ENCODE results near the gene THEM4.

The THEM4 gene

DNA sequence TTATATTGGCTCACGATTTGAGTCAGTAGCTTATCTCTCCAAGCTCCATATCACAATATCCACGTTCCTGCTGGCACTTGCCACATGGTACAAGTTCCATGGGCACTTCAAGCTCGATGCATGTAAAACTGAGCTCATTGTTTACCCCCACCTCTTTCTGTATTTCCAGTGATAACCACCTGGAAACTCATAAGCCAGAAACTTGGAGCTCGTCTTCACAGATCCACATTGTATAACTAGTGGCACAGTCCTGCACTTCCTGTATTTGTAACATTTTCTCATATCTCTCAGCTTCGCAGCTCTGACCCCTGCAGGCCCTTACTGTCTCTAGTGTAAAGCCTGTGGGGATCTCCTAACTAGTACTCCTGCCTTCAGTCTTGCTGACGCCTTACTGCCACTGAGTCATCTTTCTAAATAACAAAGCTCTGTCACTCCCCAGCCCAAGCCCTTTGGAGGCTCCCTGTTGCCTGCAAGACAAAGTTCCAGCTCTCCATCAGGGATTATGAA, 63.2 kb downstream of the THEM4 start:
- peaks cover 10% of the 10 kb centered on the region for H3K4me1 ChIP-seq (ENCODE audit: insufficient read depth, poor library complexity, severe bottlenecking)

DNA sequence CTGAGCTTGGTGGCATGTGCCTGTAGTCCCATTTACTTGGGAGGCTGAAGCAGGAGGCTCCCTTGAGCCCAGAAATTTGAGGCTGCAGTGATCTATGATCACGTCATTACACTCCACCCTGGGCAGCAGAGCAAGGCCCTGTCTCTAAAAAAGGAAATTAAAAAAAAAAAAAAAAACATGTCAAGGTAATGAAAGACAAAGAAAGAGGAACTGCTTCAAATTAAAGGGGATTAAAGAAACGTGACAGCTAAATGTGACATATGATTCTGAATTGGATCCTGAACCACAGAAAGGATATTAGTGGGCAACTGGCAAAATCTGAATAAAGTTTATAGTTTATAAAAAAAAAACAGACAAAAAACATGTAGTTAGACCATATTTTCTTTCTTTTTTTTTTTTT, 65.9 kb downstream of the THEM4 start:
- DNase-seq (ENCODE audit: low spot score) (no peak), ATAC-seq (ENCODE audit: low read depth) (no peak)
- Histone ChIP-seq H3K27ac (ENCODE audit: poor library complexity, severe bottlenecking) (no peak overlapping the region), H3K4me3 (ENCODE audit: severe bottlenecking) (no peak overlapping the region), H3K9me3 (ENCODE audit: severe bottlenecking) (no peaks in the 10 kb centered on the region), H3K4me1 (ENCODE audit: insufficient read depth, poor library complexity, severe bottlenecking) (peaks cover 20% of the 10 kb centered on the region), H3K36me3 (ENCODE audit: low read depth) (no peaks in the 10 kb centered on the region), H3K27me3 (ENCODE audit: insufficient read depth, poor library complexity, severe bottlenecking) (no peaks in the 10 kb centered on the region)
- TF ChIP-seq, protein P1, sequence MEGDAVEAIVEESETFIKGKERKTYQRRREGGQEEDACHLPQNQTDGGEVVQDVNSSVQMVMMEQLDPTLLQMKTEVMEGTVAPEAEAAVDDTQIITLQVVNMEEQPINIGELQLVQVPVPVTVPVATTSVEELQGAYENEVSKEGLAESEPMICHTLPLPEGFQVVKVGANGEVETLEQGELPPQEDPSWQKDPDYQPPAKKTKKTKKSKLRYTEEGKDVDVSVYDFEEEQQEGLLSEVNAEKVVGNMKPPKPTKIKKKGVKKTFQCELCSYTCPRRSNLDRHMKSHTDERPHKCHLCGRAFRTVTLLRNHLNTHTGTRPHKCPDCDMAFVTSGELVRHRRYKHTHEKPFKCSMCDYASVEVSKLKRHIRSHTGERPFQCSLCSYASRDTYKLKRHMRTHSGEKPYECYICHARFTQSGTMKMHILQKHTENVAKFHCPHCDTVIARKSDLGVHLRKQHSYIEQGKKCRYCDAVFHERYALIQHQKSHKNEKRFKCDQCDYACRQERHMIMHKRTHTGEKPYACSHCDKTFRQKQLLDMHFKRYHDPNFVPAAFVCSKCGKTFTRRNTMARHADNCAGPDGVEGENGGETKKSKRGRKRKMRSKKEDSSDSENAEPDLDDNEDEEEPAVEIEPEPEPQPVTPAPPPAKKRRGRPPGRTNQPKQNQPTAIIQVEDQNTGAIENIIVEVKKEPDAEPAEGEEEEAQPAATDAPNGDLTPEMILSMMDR (IDR thresholded peaks at IDR 0.05; ENCODE audit: poor library complexity, severe bottlenecking), result no peak

More for the DNA sequence above, 63.2 kb downstream of the THEM4 start:
- no peaks in the 10 kb centered on the region for H3K27me3 ChIP-seq (ENCODE audit: insufficient read depth, poor library complexity, severe bottlenecking)
- TF ChIP-seq, protein P1 (IDR thresholded peaks at IDR 0.05; ENCODE audit: poor library complexity, severe bottlenecking), result no peak
- no peak for DNase-seq (ENCODE audit: low spot score)
- no peak overlapping the region for H3K4me3 ChIP-seq (ENCODE audit: severe bottlenecking)
- peak; percentile 86 for ATAC-seq (ENCODE audit: low read depth)
- H3K9me3 ChIP-seq (ENCODE audit: severe bottlenecking), result no peaks in the 10 kb centered on the region
- H3K27ac ChIP-seq (ENCODE audit: poor library complexity, severe bottlenecking), result no peak overlapping the region
- no peaks in the 10 kb centered on the region for H3K36me3 ChIP-seq (ENCODE audit: low read depth)

DNA sequence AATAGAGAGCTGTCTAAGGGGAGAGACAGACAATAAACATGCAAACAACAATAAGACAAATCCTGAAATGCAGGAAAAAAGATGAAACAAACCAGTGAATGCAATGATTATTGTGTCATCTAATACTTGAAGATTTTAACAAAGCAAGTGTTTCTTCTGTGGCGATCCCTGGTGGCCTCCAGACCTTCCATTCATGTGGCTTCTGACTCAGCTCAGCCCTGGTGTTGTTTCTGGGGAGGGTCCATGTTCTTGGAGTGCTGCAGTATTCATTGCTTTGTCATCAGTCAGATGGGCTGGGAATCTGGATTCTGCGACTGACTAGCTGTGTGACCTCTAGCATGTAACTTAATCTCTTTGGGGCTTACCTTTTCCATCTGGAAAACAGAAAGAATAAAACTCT, 68.2 kb downstream of the THEM4 start:
- Histone ChIP-seq H3K4me3 (ENCODE audit: severe bottlenecking) (no peak overlapping the region), H3K27me3 (ENCODE audit: insufficient read depth, poor library complexity, severe bottlenecking) (no peaks in the 10 kb centered on the region), H3K9me3 (ENCODE audit: severe bottlenecking) (no peaks in the 10 kb centered on the region), H3K4me1 (ENCODE audit: insufficient read depth, poor library complexity, severe bottlenecking) (peaks cover 32% of the 10 kb centered on the region), H3K36me3 (ENCODE audit: low read depth) (no peaks in the 10 kb centered on the region), H3K27ac (ENCODE audit: poor library complexity, severe bottlenecking) (peak overlapping the region; percentile 75)
- ATAC-seq (ENCODE audit: low read depth) (no peak), DNase-seq (ENCODE audit: low spot score) (no peak)
- TF ChIP-seq, protein P1 (IDR thresholded peaks at IDR 0.05; ENCODE audit: poor library complexity, severe bottlenecking), result no peak

DNA sequence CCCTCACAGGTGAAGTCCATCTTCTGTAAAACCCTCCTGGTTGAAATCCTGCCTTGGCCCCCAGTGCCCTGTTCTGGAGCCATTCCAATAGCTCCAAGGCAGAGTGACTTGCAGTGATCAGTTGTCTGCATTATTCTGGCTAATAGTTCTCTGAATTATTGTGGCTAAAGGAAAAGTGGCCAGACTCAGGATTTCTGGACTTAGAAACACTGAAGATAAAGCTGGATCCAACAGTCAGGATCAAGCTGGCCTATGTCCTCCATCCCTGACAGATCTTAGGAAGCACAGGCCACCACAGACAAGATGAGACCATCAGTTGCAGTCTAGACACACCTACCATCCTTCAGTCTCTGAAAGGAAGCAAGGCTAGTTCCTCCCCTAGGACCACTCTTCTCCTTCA, 68.9 kb downstream of the THEM4 start:
- no peaks in the 10 kb centered on the region for H3K27me3 ChIP-seq (ENCODE audit: insufficient read depth, poor library complexity, severe bottlenecking)
- TF ChIP-seq, protein P1 (IDR thresholded peaks at IDR 0.05; ENCODE audit: poor library complexity, severe bottlenecking), result no peak
- peaks cover 36% of the 10 kb centered on the region for H3K4me1 ChIP-seq (ENCODE audit: insufficient read depth, poor library complexity, severe bottlenecking)
- peak overlapping the region; percentile 75 for H3K27ac ChIP-seq (ENCODE audit: poor library complexity, severe bottlenecking)
- no peaks in the 10 kb centered on the region for H3K36me3 ChIP-seq (ENCODE audit: low read depth)
- ATAC-seq (ENCODE audit: low read depth) (no peak), DNase-seq (ENCODE audit: low spot score) (no peak)
- peak overlapping the region; percentile 25 for H3K4me3 ChIP-seq (ENCODE audit: severe bottlenecking)
- no peaks in the 10 kb centered on the region for H3K9me3 ChIP-seq (ENCODE audit: severe bottlenecking)

All from RWPE2 (cell line).